ENCODE measurements around the gene MIEF1.

MIEF1 gene

DNA sequence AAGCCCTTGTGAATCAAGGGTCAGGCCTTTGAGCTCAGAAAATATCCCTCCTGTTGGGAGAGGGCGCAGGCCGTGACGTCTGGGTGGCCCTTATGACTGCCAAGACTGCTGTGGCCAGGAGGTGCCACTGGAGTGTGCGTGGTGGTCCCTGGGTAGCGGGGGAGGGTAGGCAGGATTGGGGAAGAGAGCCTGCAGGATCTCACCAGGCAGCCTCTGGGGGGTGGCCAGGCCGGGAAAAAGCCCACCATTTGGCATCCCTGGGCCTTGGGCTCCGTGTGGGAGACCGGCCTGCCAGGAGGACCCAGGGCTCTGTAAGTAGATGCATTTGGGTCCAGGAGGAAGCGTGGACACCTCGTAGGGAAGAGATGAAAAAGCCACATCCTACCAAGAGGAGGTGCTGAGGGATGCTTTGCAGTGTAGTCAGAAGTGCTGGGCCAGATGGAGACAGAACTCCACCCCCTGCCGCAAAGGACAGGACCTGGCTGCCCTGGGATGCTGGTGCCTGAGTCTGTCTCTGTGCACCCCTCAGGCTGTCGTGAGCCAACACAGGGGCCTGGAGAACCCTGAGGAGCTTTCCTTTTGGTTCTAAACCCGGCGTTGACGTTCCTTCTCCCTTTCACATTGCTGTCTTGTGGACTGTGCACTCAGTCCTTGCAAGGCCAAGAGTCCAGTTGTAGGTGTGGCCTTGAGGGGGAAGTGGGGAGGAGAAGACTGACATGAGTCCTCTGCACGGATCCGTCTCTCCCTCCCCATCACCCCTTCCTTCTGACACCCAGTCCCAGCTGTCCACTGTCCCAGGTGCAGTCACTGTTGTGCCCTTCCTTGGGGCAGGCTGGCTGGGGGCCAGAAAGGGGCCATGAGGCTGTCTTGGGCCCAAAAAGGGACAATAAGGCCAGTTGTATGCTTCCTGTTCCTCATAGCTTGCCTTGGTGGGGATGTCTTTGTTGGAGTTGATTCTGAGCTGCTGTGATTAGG, 12.7 kb upstream of the MIEF1 start:
- TF ChIP-seq, protein P1, sequence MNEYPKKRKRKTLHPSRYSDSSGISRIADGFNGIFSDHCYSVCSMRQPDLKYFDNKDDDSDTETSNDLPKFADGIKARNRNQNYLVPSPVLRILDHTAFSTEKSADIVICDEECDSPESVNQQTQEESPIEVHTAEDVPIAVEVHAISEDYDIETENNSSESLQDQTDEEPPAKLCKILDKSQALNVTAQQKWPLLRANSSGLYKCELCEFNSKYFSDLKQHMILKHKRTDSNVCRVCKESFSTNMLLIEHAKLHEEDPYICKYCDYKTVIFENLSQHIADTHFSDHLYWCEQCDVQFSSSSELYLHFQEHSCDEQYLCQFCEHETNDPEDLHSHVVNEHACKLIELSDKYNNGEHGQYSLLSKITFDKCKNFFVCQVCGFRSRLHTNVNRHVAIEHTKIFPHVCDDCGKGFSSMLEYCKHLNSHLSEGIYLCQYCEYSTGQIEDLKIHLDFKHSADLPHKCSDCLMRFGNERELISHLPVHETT (tag by site-specific recombination; IDR thresholded peaks at IDR 0.05), result no peak
- TF ChIP-seq, protein P2, sequence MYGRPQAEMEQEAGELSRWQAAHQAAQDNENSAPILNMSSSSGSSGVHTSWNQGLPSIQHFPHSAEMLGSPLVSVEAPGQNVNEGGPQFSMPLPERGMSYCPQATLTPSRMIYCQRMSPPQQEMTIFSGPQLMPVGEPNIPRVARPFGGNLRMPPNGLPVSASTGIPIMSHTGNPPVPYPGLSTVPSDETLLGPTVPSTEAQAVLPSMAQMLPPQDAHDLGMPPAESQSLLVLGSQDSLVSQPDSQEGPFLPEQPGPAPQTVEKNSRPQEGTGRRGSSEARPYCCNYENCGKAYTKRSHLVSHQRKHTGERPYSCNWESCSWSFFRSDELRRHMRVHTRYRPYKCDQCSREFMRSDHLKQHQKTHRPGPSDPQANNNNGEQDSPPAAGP (tag by site-specific recombination; IDR thresholded peaks at IDR 0.05), result no peak
- TF ChIP-seq, protein P3, sequence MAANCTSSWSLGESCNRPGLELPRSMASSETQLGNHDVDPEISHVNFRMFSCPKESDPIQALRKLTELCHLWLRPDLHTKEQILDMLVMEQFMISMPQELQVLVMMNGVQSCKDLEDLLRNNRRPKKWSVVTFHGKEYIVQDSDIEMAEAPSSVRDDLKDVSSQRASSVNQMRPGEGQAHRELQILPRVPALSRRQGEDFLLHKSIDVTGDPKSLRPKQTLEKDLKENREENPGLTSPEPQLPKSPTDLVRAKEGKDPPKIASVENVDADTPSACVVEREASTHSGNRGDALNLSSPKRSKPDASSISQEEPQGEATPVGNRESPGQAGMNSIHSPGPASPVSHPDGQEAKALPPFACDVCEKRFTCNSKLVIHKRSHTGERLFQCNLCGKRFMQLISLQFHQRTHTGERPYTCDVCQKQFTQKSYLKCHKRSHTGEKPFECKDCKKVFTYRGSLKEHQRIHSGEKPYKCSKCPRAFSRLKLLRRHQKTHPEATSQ (tag by site-specific recombination; IDR thresholded peaks at IDR 0.05), result no peak
- no peak for TF ChIP-seq ZNF391 (tag by site-specific recombination; IDR thresholded peaks at IDR 0.05; ENCODE audit: borderline replicate concordance, low read depth)
- TF ChIP-seq ZNF19 (tag by site-specific recombination; IDR thresholded peaks at IDR 0.05; ENCODE audit: low read depth), result no peak
- TF ChIP-seq, protein P4, sequence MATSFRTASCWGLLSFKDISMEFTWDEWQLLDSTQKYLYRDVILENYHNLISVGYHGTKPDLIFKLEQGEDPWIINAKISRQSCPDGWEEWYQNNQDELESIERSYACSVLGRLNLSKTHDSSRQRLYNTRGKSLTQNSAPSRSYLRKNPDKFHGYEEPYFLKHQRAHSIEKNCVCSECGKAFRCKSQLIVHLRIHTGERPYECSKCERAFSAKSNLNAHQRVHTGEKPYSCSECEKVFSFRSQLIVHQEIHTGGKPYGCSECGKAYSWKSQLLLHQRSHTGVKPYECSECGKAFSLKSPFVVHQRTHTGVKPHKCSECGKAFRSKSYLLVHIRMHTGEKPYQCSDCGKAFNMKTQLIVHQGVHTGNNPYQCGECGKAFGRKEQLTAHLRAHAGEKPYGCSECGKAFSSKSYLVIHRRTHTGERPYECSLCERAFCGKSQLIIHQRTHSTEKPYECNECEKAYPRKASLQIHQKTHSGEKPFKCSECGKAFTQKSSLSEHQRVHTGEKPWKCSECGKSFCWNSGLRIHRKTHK (tag by site-specific recombination; IDR thresholded peaks at IDR 0.05), result no peak
- no peak for TF ChIP-seq ZNF585B (tag by site-specific recombination; IDR thresholded peaks at IDR 0.05)
- TF ChIP-seq ZNF292 (tag by site-specific recombination; IDR thresholded peaks at IDR 0.05; ENCODE audit: borderline replicate concordance, low read depth), result no peak
- no peak for TF ChIP-seq ZNF658 (tag by site-specific recombination; IDR thresholded peaks at IDR 0.05)
- TF ChIP-seq OVOL3 (tag by site-specific recombination; IDR thresholded peaks at IDR 0.05), result no peak
- Histone ChIP-seq H3K27ac (ENCODE audit: extremely low read depth, low read depth, low read length) (0 out of 2 replicates have a peak overlapping the region, but pooled peaks have one; percentile 11), H3K36me3 (ENCODE audit: control insufficient read depth in 2 of 2, insufficient read depth in 1 of 2, low read length in 2 of 2) (peaks cover 0 to 8% of the 10 kb centered on the region in 2 experiments; a peak in 2 of 3 replicates), H3K4me3 (ENCODE audit: low read depth, low read length) (no peak overlapping the region), H3K4me1 (ENCODE audit: control insufficient read depth, insufficient read depth, low read length) (no peaks in the 10 kb centered on the region), H3K9me3 (ENCODE audit: control insufficient read depth, insufficient read depth, low read depth, low read length) (no peaks in the 10 kb centered on the region)
- ChIA-PET CTCF (interaction anchor here (0.6 to 10.7 kb wide), 13 partner anchors 9 to 822 kb away, joined by 3 to 380 read pairs (median 3); partner anchors contain the start of genes RPS19BP1 and TAB1), POLR2A (interaction anchor here (0.6 to 2.3 kb wide), 10 partner anchors 11 to 1330 kb away, joined by 3 to 23 read pairs (median 4); partner anchors contain the start of genes ATF4, MIEF1, RPL3 and RPS19BP1)

DNA sequence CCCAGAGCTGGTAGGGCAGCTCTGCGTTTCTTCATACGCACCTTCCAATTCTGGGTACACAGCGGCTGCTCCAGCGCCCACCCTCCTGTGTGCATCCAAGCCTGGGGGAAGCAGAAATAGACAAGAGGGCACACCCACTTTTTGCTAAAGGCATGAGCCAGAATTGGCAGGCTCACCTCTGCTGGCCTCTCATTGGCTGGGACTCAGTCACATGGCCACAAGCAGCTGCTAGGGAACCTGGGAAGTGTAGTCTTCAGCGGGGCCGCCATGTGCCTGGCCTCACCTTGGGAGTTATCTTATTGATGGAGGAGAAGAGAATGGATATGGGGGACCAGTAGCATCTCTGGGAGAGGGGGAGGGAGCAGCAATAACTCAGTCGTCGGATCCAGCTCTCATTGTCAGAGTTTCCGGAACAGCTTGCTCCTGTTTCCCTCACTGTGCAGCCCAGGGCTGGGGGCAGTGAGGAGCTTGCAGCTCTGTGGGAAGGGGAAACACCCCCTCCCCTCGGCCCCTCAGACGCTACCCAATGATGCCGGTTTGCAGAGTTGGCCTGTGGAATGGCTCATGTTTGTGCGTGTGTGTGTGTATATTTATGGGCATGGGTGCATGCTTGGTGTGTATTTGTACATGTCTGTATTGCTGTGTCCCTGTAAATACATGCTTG, 11.8 kb upstream of the MIEF1 start:
- peaks cover 0 to 8% of the 10 kb centered on the region in 2 experiments; a peak in 2 of 3 replicates for H3K36me3 ChIP-seq (ENCODE audit: control insufficient read depth in 2 of 2, insufficient read depth in 1 of 2, low read length in 2 of 2)
- H3K9me3 ChIP-seq (ENCODE audit: control insufficient read depth, insufficient read depth, low read depth, low read length), result no peaks in the 10 kb centered on the region
- no peak overlapping the region for H3K4me3 ChIP-seq (ENCODE audit: low read depth, low read length)
- ChIA-PET CTCF (interaction anchor here (0.6 to 10.7 kb wide), 13 partner anchors 8 to 810 kb away, joined by 3 to 380 read pairs (median 4); partner anchors contain the start of genes RPS19BP1 and TAB1), POLR2A (interaction anchor here (0.6 to 2.3 kb wide), 12 partner anchors 9 to 1329 kb away, joined by 3 to 23 read pairs (median 4); partner anchors contain the start of genes ATF4, MIEF1, RPL3 and RPS19BP1)
- H3K27ac ChIP-seq (ENCODE audit: extremely low read depth, low read depth, low read length), result no peak overlapping the region
- no peaks in the 10 kb centered on the region for H3K4me1 ChIP-seq (ENCODE audit: control insufficient read depth, insufficient read depth, low read length)
- TF ChIP-seq, protein P4 (tag by site-specific recombination; IDR thresholded peaks at IDR 0.05), result no peak
- peak; percentile 95; the same call in 1 of the 2 replicates for TF ChIP-seq MZF1 (tag by site-specific recombination; IDR thresholded peaks at IDR 0.05; ENCODE audit: borderline replicate concordance)
- peak; percentile 83 for TF ChIP-seq ZNF341 (tag by site-specific recombination; IDR thresholded peaks at IDR 0.05; ENCODE audit: low read depth)
- TF ChIP-seq ZNF302 (tag by site-specific recombination; IDR thresholded peaks at IDR 0.05; ENCODE audit: low read depth), result no peak
- peak; percentile 95 for TF ChIP-seq YY2 (tag by site-specific recombination; IDR thresholded peaks at IDR 0.05)
- no peak for TF ChIP-seq TCF7L2 (IDR thresholded peaks at IDR 0.05; ENCODE audit: borderline replicate concordance, low read depth, low read length)
- TF ChIP-seq, protein P5, sequence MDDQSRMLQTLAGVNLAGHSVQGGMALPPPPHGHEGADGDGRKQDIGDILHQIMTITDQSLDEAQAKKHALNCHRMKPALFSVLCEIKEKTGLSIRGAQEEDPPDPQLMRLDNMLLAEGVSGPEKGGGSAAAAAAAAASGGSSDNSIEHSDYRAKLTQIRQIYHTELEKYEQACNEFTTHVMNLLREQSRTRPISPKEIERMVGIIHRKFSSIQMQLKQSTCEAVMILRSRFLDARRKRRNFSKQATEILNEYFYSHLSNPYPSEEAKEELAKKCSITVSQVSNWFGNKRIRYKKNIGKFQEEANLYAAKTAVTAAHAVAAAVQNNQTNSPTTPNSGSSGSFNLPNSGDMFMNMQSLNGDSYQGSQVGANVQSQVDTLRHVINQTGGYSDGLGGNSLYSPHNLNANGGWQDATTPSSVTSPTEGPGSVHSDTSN (CRISPR knock-in tag; IDR thresholded peaks at IDR 0.05), result no peak
- TF ChIP-seq, protein P6, sequence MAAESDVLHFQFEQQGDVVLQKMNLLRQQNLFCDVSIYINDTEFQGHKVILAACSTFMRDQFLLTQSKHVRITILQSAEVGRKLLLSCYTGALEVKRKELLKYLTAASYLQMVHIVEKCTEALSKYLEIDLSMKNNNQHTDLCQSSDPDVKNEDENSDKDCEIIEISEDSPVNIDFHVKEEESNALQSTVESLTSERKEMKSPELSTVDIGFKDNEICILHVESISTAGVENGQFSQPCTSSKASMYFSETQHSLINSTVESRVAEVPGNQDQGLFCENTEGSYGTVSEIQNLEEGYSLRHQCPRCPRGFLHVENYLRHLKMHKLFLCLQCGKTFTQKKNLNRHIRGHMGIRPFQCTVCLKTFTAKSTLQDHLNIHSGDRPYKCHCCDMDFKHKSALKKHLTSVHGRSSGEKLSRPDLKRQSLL (tag by site-specific recombination; IDR thresholded peaks at IDR 0.05), result no peak
- TF ChIP-seq ZNF626 (tag by site-specific recombination; IDR thresholded peaks at IDR 0.05), result no peak
- TF ChIP-seq KLF10 (tag by site-specific recombination; IDR thresholded peaks at IDR 0.05), result peak; percentile 72
- TF ChIP-seq ZNF548 (tag by site-specific recombination; IDR thresholded peaks at IDR 0.05), result no peak

Data from HEK293 (cell line).